IMR-90 (cell line): ENCODE results near the gene TBCD. TPM values are rescaled to one million over a fixed set of nuclear protein-coding genes. Genes with fewer than 3 reads are reported as not detected.

Experiments
- ATAC-seq: fragments of 200-7000 bp; cut with Tn5 transposase; 2 replicates; pipeline ENCODE4 v1.9.1; 2020; ENCODE audit warnings: low read depth, mild to moderate bottlenecking, moderate library complexity
- BruUV-seq: library from RNA; stranded (reverse); fragments of 400-500 nt; replicated peaks from 2 replicates; lab custom pipeline; 2021; lab: Mats Ljungman, UMichigan
- CTCF ChIA-PET: fragments of 300-600 bp; formaldehyde crosslinking; extraction: SDS; loops from one replicate; lab custom pipeline; 2021; ENCODE audit warnings: antibody characterized with exemption; lab: Yijun Ruan, JAX
- POLR2A ChIA-PET: fragments of 300-600 bp; sonication (Branson Sonifier 250); formaldehyde crosslinking; loops from one replicate; lab custom pipeline; 2022; ENCODE audit warnings: antibody characterized with exemption; ENCODE audit not compliant: unreplicated experiment; lab: Charles Lee
- DNase-seq: peaks from one replicate; pipeline ENCODE4 v3.0.0; 2013
- H2AFZ ChIP-seq: replicated peaks from 2 replicates; pipeline ENCODE3; 2013; ENCODE audit warnings: low read length, mild to moderate bottlenecking; ENCODE audit not compliant: poor library complexity
- H2AK5ac ChIP-seq: 2 replicates; pipeline ENCODE4 v1.6.1; 2013; ENCODE audit warnings: low read depth, low read length, inconsistent platforms
- H2AK9ac ChIP-seq: replicated peaks from 2 replicates; pipeline ENCODE3; 2013; ENCODE audit warnings: mild to moderate bottlenecking, low read depth, low read length, moderate library complexity; ENCODE audit not compliant: poor library complexity
- H2BK120ac ChIP-seq: 2 replicates; pipeline ENCODE4 v1.6.1; 2013; ENCODE audit warnings: low read depth, low read length, inconsistent platforms
- H2BK15ac ChIP-seq: 3 replicates; pipeline ENCODE4 v1.6.1; 2013; ENCODE audit warnings: low read depth, low read length, inconsistent platforms
- H2BK20ac ChIP-seq: 2 replicates; pipeline ENCODE4 v1.6.1; 2013; ENCODE audit warnings: low read depth, mild to moderate bottlenecking, inconsistent platforms, low read length, moderate library complexity
- H2BK5ac ChIP-seq: 2 replicates; pipeline ENCODE4 v1.6.1; 2013; ENCODE audit warnings: mild to moderate bottlenecking, low read depth, low read length, inconsistent platforms; ENCODE audit not compliant: poor library complexity, severe bottlenecking
- H3K14ac ChIP-seq: replicated peaks from 2 replicates; pipeline ENCODE4 v1.6.1; 2013; ENCODE audit warnings: low read depth, low read length, inconsistent platforms
- H3K18ac ChIP-seq: 2 replicates; pipeline ENCODE4 v1.6.1; 2013; ENCODE audit warnings: low read depth, low read length, control low read depth
- H3K23ac ChIP-seq: 2 replicates; pipeline ENCODE4 v1.6.1; 2013; ENCODE audit warnings: low read depth, low read length, inconsistent platforms
- H3K27ac ChIP-seq: 2 replicates; pipeline ENCODE4 v1.5.1; 2013; ENCODE audit warnings: mild to moderate bottlenecking, control low read depth, low read length; ENCODE audit not compliant: insufficient read depth
- H3K27me3 ChIP-seq: 2 replicates; pipeline ENCODE4 v1.6.1; 2013; ENCODE audit warnings: low read length; ENCODE audit not compliant: control insufficient read depth, insufficient read depth
- H3K36me3 ChIP-seq: 2 replicates; pipeline ENCODE4 v1.6.1; 2013; ENCODE audit warnings: low read length, mixed read lengths; ENCODE audit not compliant: control insufficient read depth, insufficient read depth
- H3K4ac ChIP-seq: 2 replicates; pipeline ENCODE4 v1.6.1; 2013; ENCODE audit warnings: low read depth, low read length, inconsistent platforms
- H3K4me1 ChIP-seq: 2 replicates; pipeline ENCODE4 v1.6.1; 2013; ENCODE audit warnings: low read length, mixed read lengths; ENCODE audit not compliant: control insufficient read depth, insufficient read depth
- H3K4me2 ChIP-seq: 2 replicates; pipeline ENCODE4 v1.6.1; 2013; ENCODE audit warnings: low read depth, mild to moderate bottlenecking, control low read depth, low read length, moderate library complexity
- H3K4me3 ChIP-seq: 2 replicates; pipeline ENCODE4 v1.5.1; 2013; ENCODE audit warnings: low read depth, mild to moderate bottlenecking, control low read depth, low read length, moderate library complexity; ENCODE audit not compliant: insufficient read depth
- H3K56ac ChIP-seq: 2 replicates; pipeline ENCODE4 v1.6.1; 2013; ENCODE audit warnings: low read length, inconsistent platforms; ENCODE audit not compliant: insufficient read depth; ENCODE audit errors: extremely low read depth
- H3K79me1 ChIP-seq, 2 experiments: 2 replicates each; pipeline ENCODE4 v1.6.1; 2013; ENCODE audit warnings: low read length in 2 of 2, inconsistent platforms in 1 of 2, low read depth in 1 of 2
- H3K9ac ChIP-seq: 2 replicates; pipeline ENCODE4 v1.6.1; 2013; ENCODE audit warnings: low read depth, low read length, control low read depth
- H3K9me1 ChIP-seq: 2 replicates; pipeline ENCODE4 v1.6.1; 2013; ENCODE audit warnings: low read length, inconsistent platforms; ENCODE audit not compliant: insufficient read depth
- H3K9me3 ChIP-seq: 2 replicates; pipeline ENCODE4 v1.6.1; 2013; ENCODE audit warnings: low read length; ENCODE audit not compliant: control insufficient read depth, insufficient read depth
- H4K20me1 ChIP-seq: 2 replicates; pipeline ENCODE4 v1.6.1; 2013; ENCODE audit warnings: low read length, inconsistent platforms; ENCODE audit not compliant: insufficient read depth
- H4K5ac ChIP-seq: 2 replicates; pipeline ENCODE4 v1.6.1; 2013; ENCODE audit warnings: mild to moderate bottlenecking, low read depth, low read length, control low read depth
- H4K8ac ChIP-seq, 2 experiments: 2 replicates each; pipeline ENCODE4 v1.6.1; 2013; ENCODE audit warnings: low read depth in 2 of 2, low read length in 2 of 2, control low read depth in 1 of 2, inconsistent platforms in 1 of 2
- H4K91ac ChIP-seq: 2 replicates; pipeline ENCODE4 v1.6.1; 2013; ENCODE audit warnings: low read depth, low read length, inconsistent platforms; ENCODE audit not compliant: insufficient read depth
- BHLHE40 ChIP-seq: fragments of 150-350 bp; IDR thresholded peaks from 2 replicates; pipeline ENCODE4 v1.6.1; 2016; ENCODE audit warnings: mild to moderate bottlenecking, low read depth, low read length
- CEBPB ChIP-seq: IDR thresholded peaks from 2 replicates; pipeline ENCODE4 v1.6.1; 2012; ENCODE audit warnings: low read depth, low read length, improper control_type of control experiment
- CTCF ChIP-seq: conservative IDR thresholded peaks from 2 replicates; pipeline ENCODE4 v1.5.1; 2012; ENCODE audit warnings: mild to moderate bottlenecking, low read depth, low read length, improper control_type of control experiment
- FOS ChIP-seq: fragments of 150-350 bp; IDR thresholded peaks from 2 replicates; pipeline ENCODE4 v1.6.1; 2016; ENCODE audit warnings: low read depth, low read length
- MAFK ChIP-seq: IDR thresholded peaks from 2 replicates; pipeline ENCODE4 v1.6.1; 2012; ENCODE audit warnings: low read depth, low read length, improper control_type of control experiment
- MAZ ChIP-seq: IDR thresholded peaks from 2 replicates; pipeline ENCODE4 v1.6.1; 2012; ENCODE audit warnings: low read depth, mild to moderate bottlenecking, low read length, improper control_type of control experiment, moderate library complexity, borderline replicate concordance
- MXI1 ChIP-seq: IDR thresholded peaks from 2 replicates; pipeline ENCODE4 v1.6.1; 2012; ENCODE audit warnings: low read depth, mild to moderate bottlenecking, low read length, moderate library complexity, borderline replicate concordance
- NFE2L2 ChIP-seq: fragments of 150-350 bp; IDR thresholded peaks from 2 replicates; pipeline ENCODE4 v1.6.1; 2016; ENCODE audit warnings: low read depth, mild to moderate bottlenecking, low read length
- POLR2A ChIP-seq: IDR thresholded peaks from 2 replicates; pipeline ENCODE4 v1.6.1; 2012; ENCODE audit warnings: mild to moderate bottlenecking, low read depth, low read length
- RAD21 ChIP-seq: IDR thresholded peaks from 2 replicates; pipeline ENCODE4 v1.6.1; 2012; ENCODE audit warnings: low read length, improper control_type of control experiment
- RCOR1 ChIP-seq: IDR thresholded peaks from 2 replicates; pipeline ENCODE4 v1.6.1; 2012; ENCODE audit warnings: mild to moderate bottlenecking, low read length, improper control_type of control experiment; ENCODE audit not compliant: insufficient replicate concordance
- RFX5 ChIP-seq: IDR thresholded peaks from 2 replicates; pipeline ENCODE4 v1.8.0; 2012; ENCODE audit warnings: low read depth, mild to moderate bottlenecking, low read length, moderate library complexity
- WGBS, 2 experiments: methylation state at CpG; one replicate each; pipeline versions ENCODE4 v1.1.5 to v1.1.7; 2013; ENCODE audit warnings: missing lambda C conversion rate in 2 of 2; ENCODE audit not compliant: insufficient read length in 1 of 2; ENCODE audit errors: extremely low coverage in 2 of 2; 5-methylcytosine and 5-hydroxymethylcytosine counted together
- dilution Hi-C: fragments of 300-500 bp; cut with HindIII; formaldehyde crosslinking; loops from one replicate; pipeline ENCODE4 v1.14.3; 2018; ENCODE audit warnings: low sequenced_read_pairs; ENCODE audit not compliant: unreplicated experiment
- in situ Hi-C: fragments of 300-500 bp; cut with MboI; formaldehyde crosslinking; loops from 3 replicates; pipeline ENCODE4 v1.14.3; 2019; ENCODE audit warnings: low sequenced_read_pairs, inconsistent platforms, mixed read lengths
- intact Hi-C: fragments of 100-400 bp; cut with micrococcal nuclease; formaldehyde crosslinking; loops from 2 replicates; pipeline ENCODE4 v1.10.0; 2022
- polyA plus RNA-seq, 3 experiments: library from polyadenylated mRNA; depleted of rRNA; stranded (reverse); fragments of >200 nt; gene quantifications; 2 replicates each; pipeline ENCODE4 v1.2.3, GENCODE V29; 2012; ENCODE audit warnings: low replicate concordance in 1 of 3
- total RNA-seq: library from RNA; depleted of rRNA; stranded (reverse); fragments of >200 nt; gene quantifications from 2 replicates; pipeline ENCODE4 v1.2.3, GENCODE V29; 2012
- TF ChIP-seq, protein P1 (sequence below): fragments of 150-350 bp; IDR thresholded peaks from 2 replicates; pipeline ENCODE4 v1.6.1; 2016; ENCODE audit warnings: low read depth, mild to moderate bottlenecking, low read length, moderate library complexity, borderline replicate concordance
- TF ChIP-seq, protein P2 (sequence below): fragments of 150-350 bp; IDR thresholded peaks from 2 replicates; pipeline ENCODE4 v1.6.1; 2017; ENCODE audit warnings: mild to moderate bottlenecking, antibody characterized with exemption, low read length, low read depth

The TBCD gene
- total and polyA plus RNA-seq, 2 of the 4 experiments (the other 2 are of a cell fraction) = 21.9 to 54.5 TPM

GRCh38 chr17:82835766-82836512 lies 84.1 kb downstream of the TBCD start:
- H3K14ac ChIP-seq = no peak overlapping the region

More at GRCh38 chr17:82835766-82836512, 84.1 kb downstream of the TBCD start:
- H4K8ac ChIP-seq = no peak overlapping the region
- in situ Hi-C loops = no loop called here
- DNase-seq (no peak), ATAC-seq (no peak)
- no peak overlapping the region for H3K4me3 ChIP-seq
- H3K27ac ChIP-seq = no peak overlapping the region
- no peak overlapping the region for H2AFZ ChIP-seq
- peaks cover 10% of the 10 kb centered on the region for H3K36me3 ChIP-seq
- TF ChIP-seq CTCF = no peak
- TF ChIP-seq MXI1 = no peak
- TF ChIP-seq, protein P1, sequence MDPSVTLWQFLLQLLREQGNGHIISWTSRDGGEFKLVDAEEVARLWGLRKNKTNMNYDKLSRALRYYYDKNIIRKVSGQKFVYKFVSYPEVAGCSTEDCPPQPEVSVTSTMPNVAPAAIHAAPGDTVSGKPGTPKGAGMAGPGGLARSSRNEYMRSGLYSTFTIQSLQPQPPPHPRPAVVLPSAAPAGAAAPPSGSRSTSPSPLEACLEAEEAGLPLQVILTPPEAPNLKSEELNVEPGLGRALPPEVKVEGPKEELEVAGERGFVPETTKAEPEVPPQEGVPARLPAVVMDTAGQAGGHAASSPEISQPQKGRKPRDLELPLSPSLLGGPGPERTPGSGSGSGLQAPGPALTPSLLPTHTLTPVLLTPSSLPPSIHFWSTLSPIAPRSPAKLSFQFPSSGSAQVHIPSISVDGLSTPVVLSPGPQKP = no peak
- TF ChIP-seq MAZ = no peak
- no peak for TF ChIP-seq MAFK
- TF ChIP-seq BHLHE40 = no peak
- TF ChIP-seq POLR2A = no peak
- no peak for TF ChIP-seq FOS
- TF ChIP-seq, protein P2, sequence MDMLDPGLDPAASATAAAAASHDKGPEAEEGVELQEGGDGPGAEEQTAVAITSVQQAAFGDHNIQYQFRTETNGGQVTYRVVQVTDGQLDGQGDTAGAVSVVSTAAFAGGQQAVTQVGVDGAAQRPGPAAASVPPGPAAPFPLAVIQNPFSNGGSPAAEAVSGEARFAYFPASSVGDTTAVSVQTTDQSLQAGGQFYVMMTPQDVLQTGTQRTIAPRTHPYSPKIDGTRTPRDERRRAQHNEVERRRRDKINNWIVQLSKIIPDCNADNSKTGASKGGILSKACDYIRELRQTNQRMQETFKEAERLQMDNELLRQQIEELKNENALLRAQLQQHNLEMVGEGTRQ = no peak
- TF ChIP-seq CEBPB = no peak
- TF ChIP-seq RAD21 = no peak
- no peak for TF ChIP-seq NFE2L2
- no peak for TF ChIP-seq RFX5
- no peak for TF ChIP-seq RCOR1
- H2BK20ac ChIP-seq = no peak overlapping the region
- H3K4me2 ChIP-seq = no peak overlapping the region
- no peaks in the 10 kb centered on the region for H3K27me3 ChIP-seq
- H2BK15ac ChIP-seq = no peak overlapping the region
- intact Hi-C loops = no loop called here
- no peaks in the 10 kb centered on the region for H4K20me1 ChIP-seq
- no peak overlapping the region for H4K5ac ChIP-seq
- no peak overlapping the region for H3K56ac ChIP-seq
- 0 out of 4 replicates have a peak, but pooled peaks cover 0 to 4% of the 10 kb centered on the region in 2 experiments for H3K79me1 ChIP-seq
- H3K23ac ChIP-seq = no peak overlapping the region
- H3K18ac ChIP-seq = no peak overlapping the region
- H2AK9ac ChIP-seq = no peak overlapping the region
- no TSS peak for BruUV-seq
- H3K9me3 ChIP-seq = no peaks in the 10 kb centered on the region
- H3K9me1 ChIP-seq = peaks cover 3% of the 10 kb centered on the region; the same call in 1 of the 2 replicates
- H2BK5ac ChIP-seq = no peak overlapping the region
- H3K4me1 ChIP-seq = peaks cover 4% of the 10 kb centered on the region; the same call in 1 of the 2 replicates
- 95% methylated on average over 21 of the region's 28 CpGs; no CpG with 5 or more reads in 1 of the 2 experiments for WGBS, 2 experiments
- POLR2A ChIA-PET = no interaction called here
- dilution Hi-C loops = no loop called here
- H3K9ac ChIP-seq = no peak overlapping the region
- H3K4ac ChIP-seq = no peak overlapping the region
- CTCF ChIA-PET = interaction anchor here (2.0 kb wide), 1 partner anchor 11 kb away, joined by 5 read pairs; no protein-coding TSS in a partner anchor
- H2BK120ac ChIP-seq = no peak overlapping the region
- no peak overlapping the region for H4K91ac ChIP-seq
- H2AK5ac ChIP-seq = 0 out of 2 replicates have a peak overlapping the region, but pooled peaks have one; percentile 16
